H1 (cell line): ENCODE results near the gene CORO1C. TPM values are rescaled to one million over a fixed set of nuclear protein-coding genes. Genes with fewer than 3 reads are reported as not detected.
"Not testable (repeated sequence)": the region's sequence is repeated elsewhere in the genome, so short reads cannot be mapped to it uniquely, and the experiment has no call there.

ENCODE experiments used
- CTCF ChIA-PET: fragments of 300-600 bp; sonication (Branson Sonifier 250); formaldehyde crosslinking; loops from one replicate; lab custom pipeline; 2021; ENCODE audit not compliant: partially characterized antibody; lab: Charles Lee
- POLR2A ChIA-PET: fragments of 300-600 bp; sonication (Branson Sonifier 250); formaldehyde crosslinking; loops from one replicate; lab custom pipeline; 2021; ENCODE audit warnings: inconsistent platforms; ENCODE audit not compliant: partially characterized antibody; lab: Charles Lee
- DNase-seq, 2 experiments: peaks; one replicate each; pipeline versions ENCODE4 v3.0.0 to v3.0.0-alpha.2; 2010 to 2022; ENCODE audit warnings: low spot score in 2 of 2, low read depth in 1 of 2, mixed read lengths in 1 of 2
- FAIRE-seq: peaks from 2 replicates; lab custom pipeline; 2011; peaks lifted over from hg19 to GRCh38; lab: Jason Lieb, UNC
- H2AFZ ChIP-seq: 2 replicates; pipeline ENCODE4 v1.8.1; 2012; ENCODE audit warnings: low read length, inconsistent platforms
- H2AK5ac ChIP-seq: 2 replicates; pipeline ENCODE4 v1.6.1; 2013; ENCODE audit warnings: low read depth, low read length
- H2BK120ac ChIP-seq: replicated peaks from 2 replicates; pipeline ENCODE3; 2013; ENCODE audit warnings: low read depth, low read length, inconsistent platforms
- H2BK12ac ChIP-seq: 2 replicates; pipeline ENCODE4 v1.6.1; 2013; ENCODE audit warnings: low read depth, low read length
- H2BK15ac ChIP-seq: 2 replicates; pipeline ENCODE4 v1.6.1; 2013; ENCODE audit warnings: low read length
- H2BK20ac ChIP-seq: 2 replicates; pipeline ENCODE4 v1.6.1; 2013; ENCODE audit warnings: low read length
- H2BK5ac ChIP-seq: 2 replicates; pipeline ENCODE4 v1.6.1; 2013; ENCODE audit warnings: low read depth, low read length
- H3K14ac ChIP-seq: 2 replicates; pipeline ENCODE4 v1.6.1; 2013; ENCODE audit warnings: inconsistent platforms; ENCODE audit not compliant: insufficient read length
- H3K18ac ChIP-seq: 2 replicates; pipeline ENCODE4 v1.6.1; 2013; ENCODE audit warnings: low read length; ENCODE audit errors: extremely low read depth
- H3K23ac ChIP-seq: 2 replicates; pipeline ENCODE4 v1.6.1; 2013; ENCODE audit warnings: inconsistent platforms; ENCODE audit not compliant: insufficient read length
- H3K23me2 ChIP-seq: 2 replicates; pipeline ENCODE4 v1.6.1; 2013; ENCODE audit warnings: low read depth, low read length
- H3K27ac ChIP-seq: 2 replicates; pipeline ENCODE4 v1.6.1; 2011; ENCODE audit warnings: low read depth, low read length, inconsistent platforms
- H3K27me3 ChIP-seq, 4 experiments: replicated peaks in 1 of 4; 1 replicate in 1 of 4; 2 replicates in 3 of 4; pipeline versions ENCODE4 v1.6.1 to v1.8.1; 2011 to 2013; ENCODE audit warnings: low read length in 3 of 4, mild to moderate bottlenecking in 3 of 4, inconsistent platforms in 2 of 4, mixed read lengths in 2 of 4, moderate library complexity in 1 of 4; ENCODE audit not compliant: control insufficient read depth in 3 of 4, insufficient read depth in 3 of 4; ENCODE audit errors: extremely low read depth in 1 of 4
- H3K36me3 ChIP-seq, 4 experiments: 2 replicates each; pipeline versions ENCODE4 v1.6.1 to v1.8.1; 2011 to 2013; ENCODE audit warnings: mild to moderate bottlenecking in 4 of 4, low read length in 3 of 4, moderate library complexity in 2 of 4, control low read depth in 1 of 4, inconsistent platforms in 1 of 4; ENCODE audit not compliant: insufficient read depth in 4 of 4, control insufficient read depth in 2 of 4
- H3K4ac ChIP-seq: replicated peaks from 2 replicates; pipeline ENCODE3; 2013; ENCODE audit warnings: low read length, low read depth, mixed read lengths, inconsistent platforms; ENCODE audit not compliant: insufficient read length
- H3K4me1 ChIP-seq, 4 experiments: replicated peaks in 1 of 4; 1 replicate in 1 of 4; 2 replicates in 3 of 4; pipeline versions ENCODE4 v1.6.1 to v1.8.1; 2011 to 2013; ENCODE audit warnings: low read length in 3 of 4, inconsistent platforms in 2 of 4, mixed read lengths in 1 of 4; ENCODE audit not compliant: insufficient read depth in 4 of 4, control insufficient read depth in 3 of 4
- H3K4me2 ChIP-seq, 2 experiments: 2 replicates each; pipeline versions ENCODE4 v1.6.1 to v1.8.1; 2011 to 2013; ENCODE audit warnings: low read depth in 2 of 2, low read length in 2 of 2, control low read depth in 1 of 2, inconsistent platforms in 1 of 2, mild to moderate bottlenecking in 1 of 2; ENCODE audit not compliant: insufficient read depth in 1 of 2
- H3K4me3 ChIP-seq, 4 experiments: fragments of 200-600, 300-600 bp in 1 of 4; sonication (generic), shearing (Covaris generic), sonication (Bioruptor Twin) in 1 of 4; 2 replicates each; pipeline versions ENCODE4 v1.5.1 to v1.8.1; 2011 to 2016; ENCODE audit warnings: low read length in 4 of 4, low read depth in 3 of 4, control low read depth in 2 of 4, inconsistent platforms in 2 of 4, mild to moderate bottlenecking in 2 of 4, mixed read lengths in 1 of 4, moderate library complexity in 1 of 4; ENCODE audit not compliant: insufficient read depth in 2 of 4; ENCODE audit errors: extremely low read depth in 1 of 4
- H3K56ac ChIP-seq: replicated peaks from 2 replicates; pipeline ENCODE3; 2013; ENCODE audit warnings: low read depth, mild to moderate bottlenecking, mixed read lengths, low read length, inconsistent platforms; ENCODE audit not compliant: insufficient read length
- H3K79me1 ChIP-seq: 2 replicates; pipeline ENCODE4 v1.6.1; 2013; ENCODE audit warnings: low read depth, low read length, control low read depth
- H3K79me2 ChIP-seq, 2 experiments: 2 replicates each; pipeline versions ENCODE4 v1.6.1 to v1.8.1; 2012 to 2013; ENCODE audit warnings: low read length in 2 of 2, mild to moderate bottlenecking in 2 of 2, inconsistent platforms in 1 of 2; ENCODE audit not compliant: insufficient read depth in 2 of 2, control insufficient read depth in 1 of 2
- H3K9ac ChIP-seq, 4 experiments: replicated peaks in 1 of 4; 1 replicate in 1 of 4; 2 replicates in 3 of 4; pipeline versions ENCODE4 v1.6.1 to v1.8.1; 2011 to 2013; ENCODE audit warnings: low read depth in 3 of 4, low read length in 3 of 4, control low read depth in 2 of 4, mild to moderate bottlenecking in 2 of 4, moderate library complexity in 2 of 4, inconsistent platforms in 1 of 4; ENCODE audit errors: extremely low read depth in 1 of 4
- H3K9me3 ChIP-seq, 2 experiments: 2 replicates each; pipeline versions ENCODE4 v1.6.1 to v1.8.1; 2012 to 2013; ENCODE audit warnings: mild to moderate bottlenecking in 2 of 2, moderate library complexity in 2 of 2, control low read depth in 1 of 2, inconsistent platforms in 1 of 2, low read depth in 1 of 2, low read length in 1 of 2, mixed read lengths in 1 of 2; ENCODE audit not compliant: insufficient read depth in 2 of 2
- H4K20me1 ChIP-seq, 2 experiments: replicated peaks in 1 of 2; 2 replicates each; pipeline versions ENCODE3 to v1.8.1; 2011 to 2013; ENCODE audit warnings: inconsistent platforms in 2 of 2, low read length in 2 of 2, mild to moderate bottlenecking in 1 of 2; ENCODE audit not compliant: insufficient read depth in 2 of 2, control insufficient read depth in 1 of 2
- H4K5ac ChIP-seq: 2 replicates; pipeline ENCODE4 v1.6.1; 2013; ENCODE audit warnings: low read length, low read depth, mixed read lengths, inconsistent platforms; ENCODE audit not compliant: insufficient read length
- H4K8ac ChIP-seq: 2 replicates; pipeline ENCODE4 v1.8.0; 2013; ENCODE audit warnings: mild to moderate bottlenecking, moderate library complexity, low read length, inconsistent platforms; ENCODE audit not compliant: insufficient read depth; ENCODE audit errors: extremely low read depth
- H4K91ac ChIP-seq: replicated peaks from 2 replicates; pipeline ENCODE3; 2013; ENCODE audit warnings: low read length, mixed read lengths, inconsistent platforms; ENCODE audit not compliant: insufficient read length
- WGBS, 2 experiments: shearing (Covaris generic) in 1 of 2; methylation state at CpG; one replicate each; pipeline versions ENCODE4 v1.1.6 to v1.1.7; 2013 to 2015; ENCODE audit warnings: low lambda C conversion rate in 2 of 2, mixed read lengths in 2 of 2, inconsistent platforms in 1 of 2, low coverage in 1 of 2, missing lambda C conversion rate in 1 of 2; ENCODE audit not compliant: insufficient replicate concordance in 2 of 2, insufficient coverage in 1 of 2, insufficient read length in 1 of 2; ENCODE audit errors: extremely low coverage in 1 of 2, missing lambda C conversion rate in 1 of 2; 5-methylcytosine and 5-hydroxymethylcytosine counted together
- polyA plus RNA-seq, 7 experiments: library from polyadenylated mRNA; depleted of rRNA in 3 of 7; stranded (reverse) in 5 of 7; unstranded in 2 of 7; fragments of >200 nt in 5 of 7; fragments of 200-250 nt in 2 of 7; gene quantifications; 1 replicate in 5 of 7; 2 replicates in 1 of 7; 4 replicates in 1 of 7; pipeline versions ENCODE4 v1.2.1 to v1.2.3, GENCODE V29; 2011 to 2013; ENCODE audit warnings: missing spikeins in 2 of 7, mixed read lengths in 2 of 7
- total RNA-seq: library from RNA; stranded (reverse); fragmentation: NEBNext Ultra II Directional; extraction: Animal tissue kit (Norgen Biotek cat#: 25700); gene quantifications from 2 replicates; pipeline ENCODE4 v1.2.1, GENCODE V29; 2021

CORO1C gene
- total and polyA plus RNA-seq, 2 of the 8 experiments (the other 6 are each of a cell fraction or from before 2014, with no cell fraction given), result 72.7 to 120 TPM

DNA sequence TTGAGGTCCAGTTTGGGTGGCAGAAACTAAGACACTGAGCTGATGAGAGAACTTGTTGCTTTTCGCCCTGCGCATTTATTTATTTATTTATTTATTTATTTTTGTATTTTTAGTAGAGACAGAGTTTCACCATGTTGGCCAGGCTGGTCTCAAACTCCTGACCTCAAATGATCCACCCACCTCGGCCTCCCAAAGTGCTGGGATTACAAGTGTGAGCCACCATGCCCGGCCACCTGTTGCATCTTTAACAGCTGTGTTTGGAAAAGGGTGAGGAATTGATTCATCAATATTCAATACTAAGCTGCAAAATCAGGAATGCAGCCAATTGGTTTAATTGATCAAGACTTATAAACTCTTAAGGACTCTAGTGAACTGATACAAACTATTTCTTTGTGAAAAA lies 73.2 kb downstream of the CORO1C start:
- POLR2A ChIA-PET, DNase-seq, H3K27ac ChIP-seq, H3K9ac ChIP-seq, H3K23me2 ChIP-seq, H4K8ac ChIP-seq, H4K5ac ChIP-seq, H3K56ac ChIP-seq, H3K9me3 ChIP-seq, H3K4ac ChIP-seq, H3K23ac ChIP-seq, H3K4me2 ChIP-seq, H3K79me1 ChIP-seq, H2BK20ac ChIP-seq, H3K79me2 ChIP-seq, H2BK15ac ChIP-seq, H4K91ac ChIP-seq, H3K4me3 ChIP-seq, H4K20me1 ChIP-seq, H3K27me3 ChIP-seq, H3K18ac ChIP-seq, H3K14ac ChIP-seq, H2AFZ ChIP-seq, H2BK5ac ChIP-seq, FAIRE-seq, H2BK12ac ChIP-seq, H2AK5ac ChIP-seq, H2BK120ac ChIP-seq: not testable (repeated sequence)
- CTCF ChIA-PET, result interaction anchor here (0.7 to 3.4 kb wide), 6 partner anchors 9 to 681 kb away, joined by 3 to 15 read pairs (median 3); no protein-coding TSS in a partner anchor
- H3K4me1 ChIP-seq, result peaks cover 0 to 12% (median 7%) of the 10 kb centered on the region in 4 experiments; a peak in 5 of 7 replicates
- peaks cover 4 to 31% (median 14%) of the 10 kb centered on the region in 4 experiments; a peak in 7 of 8 replicates for H3K36me3 ChIP-seq
- WGBS, 2 experiments, result 98% methylated on average over 4 of the region's 4 CpGs; no CpG with 5 or more reads in 1 of the 2 experiments
